Fibroblast of upper back skin (primary cell): ENCODE results near the gene ARHGAP1.
A peak's percentile ranks its signal among the peaks of the same experiment; 100 is the strongest.
"Not testable (repeated sequence)": the region's sequence is repeated elsewhere in the genome, so short reads cannot be mapped to it uniquely, and the experiment has no call there.

Experiments
- DNase-seq: peaks from one replicate; pipeline ENCODE4 v3.0.0-alpha.2; 2013

The ARHGAP1 gene

DNA sequence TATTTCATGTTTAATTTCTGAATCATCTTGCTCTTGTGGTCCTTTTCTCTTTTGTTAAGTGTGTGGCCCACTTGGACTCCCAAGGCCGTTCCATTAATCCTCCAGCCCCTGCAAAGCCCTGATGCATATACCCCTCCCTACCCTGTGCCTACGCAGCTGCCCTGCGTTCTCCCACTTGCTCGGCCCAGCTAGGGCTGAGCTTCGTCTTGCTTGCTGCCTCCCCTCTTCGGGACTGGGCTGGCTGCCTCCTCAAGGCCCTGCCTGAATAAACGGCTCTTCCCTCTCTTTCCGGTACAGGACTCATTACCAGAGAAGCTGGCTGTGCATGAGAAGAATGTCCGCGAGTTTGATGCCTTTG lies 28.5 kb downstream of the ARHGAP1 start:
- no peak for DNase-seq

DNA sequence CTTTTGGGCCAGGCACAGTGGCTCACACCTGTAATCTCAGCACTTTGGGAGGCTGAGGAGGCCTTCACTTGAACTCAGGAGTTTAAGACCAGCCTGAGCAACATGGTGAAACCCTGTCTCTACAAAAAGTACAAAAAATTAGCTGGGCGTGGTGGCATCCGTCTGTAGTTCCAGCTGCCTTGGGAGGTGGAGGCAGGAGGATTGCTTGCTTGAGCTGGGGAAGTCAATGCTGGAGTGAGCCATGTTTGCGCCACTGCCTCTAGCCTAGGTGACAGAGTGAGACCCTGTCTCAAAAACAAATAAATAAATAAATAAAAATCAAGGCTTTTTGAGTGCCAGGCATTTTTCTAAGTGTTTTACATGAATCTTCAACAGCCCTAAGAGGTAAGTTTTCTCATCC lies 29.9 kb downstream of the ARHGAP1 start:
- DNase-seq = not testable (repeated sequence)

DNA sequence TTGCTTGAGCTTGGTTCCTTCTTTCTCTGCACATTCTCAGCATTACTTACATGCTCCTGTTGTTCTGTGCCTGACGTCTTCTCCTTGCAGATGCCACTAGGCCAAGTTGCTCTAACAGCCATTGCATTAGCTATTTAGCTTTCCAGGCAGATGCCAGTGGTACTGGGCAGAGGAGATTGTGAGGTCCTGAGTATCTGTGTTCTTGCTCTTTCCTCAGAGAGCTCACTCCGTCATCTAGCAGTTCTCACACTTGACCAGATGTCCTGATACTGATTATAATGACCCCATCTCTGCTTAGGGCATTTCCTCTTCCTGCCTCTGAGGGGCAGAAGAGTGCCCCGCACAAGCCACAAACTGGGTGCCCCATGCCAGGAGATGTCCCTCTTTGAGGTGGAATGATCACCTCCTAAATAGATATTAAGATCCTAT lies 30.7 kb downstream of the ARHGAP1 start:
- no peak for DNase-seq

DNA sequence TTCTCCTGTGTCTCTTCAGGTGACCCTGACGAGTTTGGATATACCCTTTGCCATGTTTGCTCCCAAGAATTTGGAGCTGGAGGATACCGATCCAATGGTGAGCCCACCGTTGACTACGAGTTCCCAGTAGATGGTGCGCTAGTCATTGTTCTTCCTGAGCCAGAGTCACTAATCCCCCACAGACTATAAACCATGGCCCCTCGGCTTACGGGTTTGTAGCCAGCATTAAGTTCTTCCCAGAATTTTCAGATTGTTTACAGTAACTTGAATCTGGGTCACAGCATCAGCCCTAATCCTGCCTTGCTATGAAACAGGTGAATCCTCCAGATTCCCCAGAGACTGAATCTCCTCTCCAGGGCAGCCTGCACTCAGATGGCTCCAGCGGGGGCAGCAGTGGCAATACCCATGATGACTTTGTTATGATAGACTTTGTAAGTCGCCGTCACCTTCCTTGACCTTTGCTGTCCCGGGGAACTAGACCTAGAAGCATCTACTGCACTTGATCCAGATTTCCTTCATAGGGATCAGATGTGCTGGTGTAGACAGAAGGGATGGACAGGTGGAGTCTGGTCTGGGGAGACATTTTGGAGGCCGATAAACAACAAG lies 31.8 kb downstream of the ARHGAP1 start:
- no peak for DNase-seq

DNA sequence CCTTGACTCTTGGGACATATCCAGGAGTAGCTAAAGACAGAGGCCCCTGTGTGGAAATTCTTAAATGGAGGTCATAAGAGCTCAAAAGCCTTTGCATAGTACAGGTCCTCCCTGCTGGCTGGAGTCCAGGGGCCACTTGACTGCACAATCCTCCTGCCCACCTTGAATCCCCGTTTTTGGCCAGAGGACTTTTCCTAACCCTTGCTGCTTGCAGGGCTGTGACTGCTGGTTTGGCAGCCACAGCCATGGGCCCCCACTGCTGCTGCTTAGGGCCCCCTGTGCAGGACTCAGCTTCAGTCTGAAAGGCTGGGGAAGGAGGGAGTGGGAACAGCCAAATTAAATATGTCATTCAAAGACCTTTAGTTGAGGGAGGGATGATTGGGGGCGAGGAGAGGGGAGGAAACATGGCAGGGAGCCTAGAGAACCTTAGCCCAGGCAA lies 33.4 kb downstream of the ARHGAP1 start:
- DNase-seq = no peak

DNA sequence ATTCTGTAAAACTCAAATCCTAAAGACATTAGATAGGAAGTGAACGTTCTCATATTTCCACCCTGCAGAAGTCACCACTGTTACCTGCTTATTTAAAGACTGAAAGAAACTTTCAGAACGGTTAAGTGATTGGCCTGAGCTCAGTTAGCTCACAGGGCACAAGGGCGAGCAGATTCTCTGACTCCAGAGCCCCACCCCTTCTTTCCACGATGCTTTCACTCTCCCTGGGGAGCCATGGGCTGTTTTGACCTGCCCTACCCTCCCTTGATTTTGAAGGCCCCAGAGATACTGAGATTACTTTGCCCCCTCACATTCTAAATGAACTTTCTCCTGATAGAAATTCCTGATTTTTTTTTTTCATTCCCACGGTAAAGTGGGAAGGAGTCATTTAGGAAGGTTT lies 33.9 kb downstream of the ARHGAP1 start:
- DNase-seq = no peak

DNA sequence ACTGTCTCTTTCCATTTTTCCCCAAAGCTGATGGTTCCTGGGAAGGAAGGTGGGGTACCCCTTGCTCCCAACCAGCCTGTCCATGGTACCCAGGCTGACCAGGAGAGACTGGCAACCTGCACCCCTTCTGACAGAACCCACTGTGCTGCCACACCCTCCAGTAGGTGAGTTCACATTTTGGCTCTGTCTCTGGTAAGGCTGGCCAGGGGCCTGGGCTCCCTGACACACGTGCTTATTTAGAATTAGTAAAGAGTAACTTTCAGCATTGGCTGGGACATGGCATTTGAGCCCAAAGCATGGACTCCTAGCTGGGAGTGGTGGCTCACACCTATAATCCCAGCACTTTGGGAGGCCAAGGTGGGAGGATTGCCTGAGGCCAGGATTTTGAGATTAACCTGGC lies 35.1 kb downstream of the ARHGAP1 start:
- no peak for DNase-seq

DNA sequence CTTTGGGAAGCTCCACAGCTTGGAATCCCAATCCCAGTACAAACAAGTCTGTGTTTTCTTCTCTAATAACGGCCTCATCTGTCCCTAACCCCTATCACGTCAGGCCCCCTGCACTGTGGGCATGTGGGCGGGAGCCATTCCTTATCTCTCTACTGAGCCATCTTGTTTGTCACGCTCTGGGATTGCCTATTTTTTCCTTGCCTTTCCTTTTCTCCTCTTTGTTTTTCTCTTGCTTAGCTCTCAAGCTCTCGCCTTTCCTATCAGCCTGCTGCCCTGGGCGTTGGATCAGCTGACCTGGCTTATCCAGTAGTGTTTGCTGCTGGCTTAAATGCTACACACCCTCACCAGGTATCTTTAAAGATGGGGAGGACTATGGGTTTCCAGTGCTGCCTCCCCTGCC lies 35.8 kb downstream of the ARHGAP1 start:
- DNase-seq = no peak

DNA sequence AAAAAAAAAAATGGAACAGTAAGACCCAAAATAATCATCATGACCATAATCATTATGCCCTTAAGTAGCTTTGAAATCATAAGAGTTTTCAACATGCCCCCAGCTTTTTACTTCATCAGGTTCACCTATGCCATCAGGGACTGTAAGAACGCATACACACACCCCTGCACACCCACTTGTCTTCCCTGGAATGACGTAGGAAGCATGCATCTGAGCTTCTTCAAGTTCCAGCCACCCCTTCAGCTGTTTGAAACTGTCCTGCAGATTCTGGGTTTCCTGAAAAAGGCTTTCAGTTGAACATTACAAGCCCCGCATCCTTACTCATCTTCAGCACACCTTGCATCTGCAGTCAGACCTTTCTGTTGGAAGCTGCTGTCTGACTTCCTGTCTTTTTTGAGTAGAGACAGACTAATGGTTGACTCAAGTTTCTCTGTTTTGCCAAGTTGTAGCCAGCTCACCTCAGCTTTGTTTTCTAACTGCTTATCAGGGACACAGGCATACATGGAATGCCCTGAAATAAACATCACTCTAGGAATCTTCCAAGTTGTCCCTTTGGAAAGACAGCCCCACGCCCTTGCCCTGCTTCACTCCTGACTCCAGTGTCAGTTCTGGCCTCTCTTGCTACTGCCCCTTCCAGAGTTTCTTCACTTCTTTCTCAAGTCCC lies 37.0 kb downstream of the ARHGAP1 start:
- DNase-seq = no peak

DNA sequence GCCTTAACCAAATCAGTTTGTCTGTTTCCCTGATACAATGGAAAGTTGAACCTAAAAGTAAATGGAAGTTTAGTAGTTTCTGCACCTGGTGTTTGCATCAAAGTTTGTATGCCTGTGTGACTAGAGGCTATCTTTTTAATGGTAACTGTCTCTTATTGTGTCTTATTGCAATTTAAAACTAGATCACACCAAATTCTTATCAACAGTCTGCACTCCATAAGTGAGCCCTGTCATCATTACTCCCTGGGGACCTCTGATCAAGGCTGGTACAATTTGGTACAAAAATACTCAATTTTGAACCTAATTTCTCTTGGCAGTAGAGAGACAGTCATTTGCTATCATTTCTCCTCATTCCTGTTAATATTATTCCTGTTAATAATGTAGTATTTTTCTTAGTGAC lies 38.1 kb downstream of the ARHGAP1 start:
- DNase-seq = no peak

DNA sequence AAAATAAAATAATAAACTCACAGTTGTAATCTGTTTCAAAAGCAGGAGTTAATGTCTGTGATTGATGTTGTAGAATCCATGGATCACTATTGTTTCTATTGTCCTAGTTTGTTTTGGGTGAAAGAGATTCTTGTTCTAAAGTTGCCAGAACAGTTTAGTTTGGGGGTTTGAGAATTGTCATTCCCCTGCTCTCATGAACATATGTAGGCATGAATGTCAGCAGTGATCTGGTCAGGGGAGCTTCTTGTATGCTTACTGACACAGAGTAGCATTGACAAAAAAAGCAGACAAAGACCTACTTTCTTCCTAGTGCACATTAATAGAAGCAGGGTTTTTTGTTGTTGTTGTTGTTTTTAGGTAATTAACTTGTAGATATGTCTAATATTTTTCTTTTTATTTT lies 38.6 kb downstream of the ARHGAP1 start:
- DNase-seq = no peak

DNA sequence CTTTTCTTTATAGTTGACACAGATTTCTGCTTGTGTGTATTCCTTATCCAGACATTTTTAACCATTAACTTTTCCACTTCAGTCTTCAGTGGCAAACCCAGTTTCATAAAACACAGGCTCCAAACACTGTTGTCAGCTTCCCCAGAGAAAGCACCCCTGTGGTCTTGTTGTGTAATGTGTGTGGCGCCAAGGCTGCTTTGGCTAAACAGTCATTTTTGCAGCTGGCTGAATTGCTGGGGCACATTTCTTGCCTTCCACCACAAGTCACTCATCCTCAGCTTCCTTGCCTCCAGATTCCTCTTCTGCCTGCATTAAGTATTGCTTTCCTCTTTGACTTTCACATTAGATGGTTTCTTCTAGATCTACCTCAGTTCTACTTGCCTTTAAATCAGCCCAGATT lies 40.5 kb downstream of the ARHGAP1 start:
- peak; percentile 26 for DNase-seq

DNA sequence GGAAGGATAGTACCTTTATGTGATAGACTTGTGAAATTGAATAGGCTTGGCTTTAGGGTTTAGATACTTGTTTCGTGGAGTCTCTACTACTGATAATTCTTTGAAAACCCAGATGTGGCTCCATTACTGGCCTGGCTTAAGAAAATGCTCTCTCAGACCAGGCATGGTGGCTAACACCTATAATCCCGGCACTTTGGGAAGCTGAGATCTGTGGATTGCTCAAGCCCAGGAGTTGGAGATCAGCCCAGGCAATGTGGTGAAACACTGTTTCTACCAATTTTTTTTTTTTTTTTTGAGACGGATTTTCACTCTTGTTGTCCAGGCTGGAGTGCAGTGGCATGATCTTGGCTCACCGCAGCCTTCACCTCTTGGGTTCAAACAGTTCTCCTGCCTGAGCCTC lies 42.2 kb downstream of the ARHGAP1 start:
- DNase-seq = peak; percentile 65

DNA sequence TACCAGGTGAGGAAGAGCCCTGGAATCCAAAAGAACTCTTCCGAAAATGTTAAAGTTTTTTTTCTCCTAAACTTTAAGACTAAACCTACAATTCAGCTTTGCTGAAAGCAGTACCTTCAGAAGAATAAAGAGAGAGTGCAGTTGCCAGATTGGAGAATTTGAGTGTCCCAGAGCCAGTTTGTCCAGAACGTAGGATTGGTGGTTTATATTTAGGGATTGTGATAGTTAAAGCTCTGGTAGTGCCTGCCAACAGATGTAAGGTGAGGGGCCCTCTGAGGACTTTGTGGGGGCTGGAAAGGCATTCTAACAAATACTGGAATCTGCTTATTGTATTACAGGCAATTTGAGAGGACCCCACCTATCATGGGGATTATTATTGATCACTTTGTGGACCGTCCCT lies 43.2 kb downstream of the ARHGAP1 start:
- DNase-seq = no peak

DNA sequence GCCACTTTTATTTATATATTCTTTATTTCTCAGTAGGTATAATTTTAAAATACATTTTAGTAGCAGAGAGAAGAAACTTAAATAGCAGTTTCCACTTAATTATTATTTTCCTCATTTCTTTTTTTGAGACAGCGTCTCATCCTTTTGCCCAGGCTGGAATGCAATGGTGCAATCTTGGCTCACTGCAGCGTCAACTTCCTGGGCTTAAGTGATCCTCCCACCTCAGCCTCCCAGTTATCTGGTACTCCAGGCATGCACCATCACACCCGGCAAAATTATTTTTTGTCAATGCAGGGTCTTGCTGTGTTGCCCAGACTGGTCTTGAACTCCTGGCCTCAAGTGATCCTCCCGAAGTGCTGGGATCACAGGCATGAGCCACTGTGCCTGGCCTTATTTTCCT lies 44.8 kb downstream of the ARHGAP1 start:
- DNase-seq = no peak

DNA sequence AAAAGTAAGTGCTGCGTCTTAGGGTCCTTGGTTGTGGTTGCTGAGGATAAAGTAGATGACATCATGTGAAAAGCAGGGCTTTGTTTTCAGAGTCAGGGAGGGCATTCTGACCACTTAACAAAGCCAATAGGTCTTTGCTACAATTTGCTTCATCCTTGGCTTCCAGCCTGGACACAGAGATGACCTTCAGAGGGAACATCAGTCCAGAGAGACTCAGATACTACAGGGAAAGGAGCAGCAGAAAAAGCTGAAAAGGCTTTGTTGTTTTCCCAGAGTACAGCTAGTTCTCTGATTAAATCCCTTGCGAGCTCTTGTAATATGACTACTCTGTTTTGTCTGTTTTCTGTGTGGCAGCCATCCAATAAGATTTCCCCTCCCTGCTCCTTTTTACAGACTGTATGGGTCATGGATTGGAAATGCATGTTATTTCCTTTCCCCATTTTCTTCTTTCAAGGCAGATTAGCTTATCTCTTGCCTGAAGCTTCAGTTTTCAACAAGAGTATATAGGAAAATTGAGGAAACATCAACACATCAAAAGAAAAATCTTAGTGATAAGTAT lies 51.2 kb downstream of the ARHGAP1 start:
- peak; percentile 96 for DNase-seq

DNA sequence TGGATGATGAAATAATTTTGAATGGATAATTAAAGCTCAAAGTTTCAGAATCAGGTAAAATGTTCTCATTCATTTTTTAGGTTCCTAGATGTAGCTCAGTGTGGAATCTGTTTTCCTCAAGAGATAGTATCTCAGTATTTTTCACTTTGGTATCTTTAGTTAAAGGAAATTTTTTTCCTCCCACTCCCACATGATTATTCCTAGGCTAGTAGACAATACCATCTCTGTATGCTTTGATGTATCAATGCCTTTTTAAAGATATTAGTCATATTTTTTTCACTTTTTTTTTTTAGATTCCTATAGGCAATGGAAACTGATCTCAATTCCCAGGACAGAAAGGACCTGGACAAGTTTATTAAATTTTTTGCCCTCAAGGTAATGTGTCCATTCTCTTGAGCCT lies 56.4 kb downstream of the ARHGAP1 start:
- no peak for DNase-seq

DNA sequence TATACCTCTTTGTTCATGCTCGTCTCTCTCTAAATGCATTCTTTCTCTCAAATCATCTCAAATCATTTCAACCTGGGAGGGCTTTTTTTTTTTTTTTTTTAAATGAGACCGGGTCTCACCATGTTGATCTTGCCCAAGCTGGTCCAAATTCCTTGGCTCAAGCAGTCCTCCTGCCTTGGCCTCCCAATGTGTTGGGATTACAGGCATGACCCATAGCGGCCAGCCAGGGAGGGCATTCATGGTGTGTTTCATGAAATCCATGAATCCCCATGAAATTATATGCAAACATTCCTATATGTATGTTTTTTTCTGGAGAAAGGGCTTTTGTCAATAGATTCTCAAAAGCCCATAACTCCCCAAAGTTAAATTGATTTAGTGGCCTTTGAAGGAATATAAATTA lies 56.9 kb downstream of the ARHGAP1 start:
- no peak for DNase-seq

DNA sequence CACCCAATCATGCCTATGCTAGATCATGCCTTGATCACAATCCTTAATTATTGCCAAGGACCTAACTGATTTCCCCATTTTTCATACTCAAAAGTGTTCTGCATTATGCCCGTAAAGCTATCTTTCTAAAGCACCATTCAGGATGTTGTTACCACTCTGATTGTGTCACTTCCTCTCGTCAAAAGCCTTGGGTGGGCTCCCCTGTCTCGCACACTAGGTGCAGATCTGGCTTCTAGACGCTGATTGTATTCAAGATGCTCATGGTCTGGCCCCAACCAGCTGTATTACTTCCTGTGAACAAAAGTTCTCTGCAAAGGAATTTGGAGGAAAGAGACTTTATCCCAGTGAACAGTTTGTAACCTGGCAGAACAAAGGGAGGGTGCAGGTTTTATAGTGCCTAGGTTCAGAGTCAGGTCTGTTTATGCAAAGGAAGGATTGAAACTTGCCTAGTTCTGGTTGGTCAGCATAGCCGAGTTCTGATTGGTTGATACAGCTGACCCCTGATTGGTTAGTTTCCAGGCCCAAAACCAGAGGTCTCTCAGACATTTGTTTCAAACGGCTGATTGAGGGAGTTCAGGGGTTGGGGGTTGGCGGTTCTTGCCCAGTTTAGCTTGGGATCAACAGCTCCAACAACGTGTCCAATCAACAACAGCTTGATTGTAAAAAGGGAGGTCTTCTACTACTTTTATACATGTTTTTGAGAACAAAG lies 57.6 kb downstream of the ARHGAP1 start:
- DNase-seq = no peak

DNA sequence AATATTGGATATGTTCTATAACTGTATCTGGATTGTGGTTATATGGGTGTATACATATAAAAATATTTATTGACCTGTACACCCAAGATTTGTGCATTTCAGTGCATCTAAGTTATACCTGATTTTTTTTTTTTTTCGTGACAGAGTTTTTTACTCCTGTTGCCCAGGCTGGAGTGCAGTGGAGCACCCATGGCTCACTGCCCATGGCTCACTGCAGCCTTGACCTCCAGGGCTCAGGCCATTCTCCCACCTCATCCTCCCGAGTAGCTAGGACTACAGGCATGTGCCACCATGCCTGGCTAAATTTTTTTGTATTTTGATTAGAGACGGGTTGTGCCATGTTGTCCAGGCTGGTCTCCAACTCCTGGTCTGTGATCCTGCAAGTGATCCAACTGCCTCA lies 58.8 kb downstream of the ARHGAP1 start:
- DNase-seq = no peak

DNA sequence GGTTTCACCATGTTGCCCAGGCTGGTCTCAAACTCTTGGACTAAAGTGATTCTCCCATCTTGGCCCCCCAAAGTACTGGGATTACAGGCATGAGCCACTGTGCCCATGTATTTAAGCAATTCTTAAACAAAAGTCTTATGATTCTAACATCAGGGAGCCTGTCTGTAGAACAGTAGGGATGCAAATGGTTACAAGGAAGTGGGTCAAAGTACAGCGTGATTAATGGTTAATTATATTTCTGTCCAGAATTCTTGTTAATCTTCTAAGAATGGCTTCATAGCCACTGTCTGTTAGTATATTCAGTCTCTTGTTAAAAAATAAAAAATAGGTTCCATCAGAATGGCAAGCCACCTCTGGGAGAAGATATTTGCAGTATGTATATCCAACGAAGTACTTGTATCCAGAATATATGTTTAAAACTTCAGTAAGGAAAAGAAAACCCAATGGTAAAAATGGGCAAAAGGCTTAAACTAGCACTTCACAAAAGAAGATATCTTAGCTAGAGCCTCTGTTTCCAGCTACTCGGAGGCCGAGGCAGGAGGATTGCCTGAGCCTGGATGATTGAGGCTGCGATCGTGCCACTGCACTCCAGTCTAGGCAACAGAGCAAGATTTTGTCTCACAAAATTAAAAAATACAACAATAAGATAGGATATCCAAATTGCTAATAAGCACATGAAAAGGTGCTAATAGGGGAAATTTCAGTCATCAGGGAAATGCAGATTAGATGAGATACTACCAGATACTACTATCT lies 60.2 kb downstream of the ARHGAP1 start:
- no peak for DNase-seq

DNA sequence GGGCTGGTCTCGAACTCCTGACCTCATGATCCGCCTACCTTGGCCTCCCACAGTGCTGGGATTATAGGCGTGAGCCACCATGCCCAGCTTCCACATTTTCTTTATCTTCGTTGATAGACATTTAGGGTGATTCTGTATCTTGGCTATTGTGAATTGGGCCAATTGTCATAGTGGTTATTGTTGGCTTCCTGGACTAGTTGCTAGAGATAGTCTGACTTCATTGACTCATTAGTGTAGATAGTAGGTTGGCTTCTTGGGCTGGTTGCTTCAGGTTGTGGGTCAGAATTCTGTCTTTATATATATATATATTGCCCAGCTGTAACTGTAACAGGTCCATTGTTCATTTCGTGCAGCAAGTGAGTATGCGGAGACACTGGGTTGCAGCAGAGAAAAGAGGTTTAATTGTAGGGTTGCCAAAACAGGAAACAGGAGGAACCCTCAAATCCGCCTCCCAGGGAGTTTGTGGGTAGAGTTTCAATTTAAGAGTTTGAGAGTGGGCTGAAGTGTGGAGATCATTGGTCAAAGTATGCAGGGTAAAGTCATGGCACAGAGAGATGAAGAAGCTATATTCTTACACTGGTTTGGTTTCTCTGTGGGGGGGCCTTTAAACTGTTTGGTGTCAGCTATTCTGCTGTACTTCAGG lies 61.1 kb downstream of the ARHGAP1 start:
- no peak for DNase-seq

DNA sequence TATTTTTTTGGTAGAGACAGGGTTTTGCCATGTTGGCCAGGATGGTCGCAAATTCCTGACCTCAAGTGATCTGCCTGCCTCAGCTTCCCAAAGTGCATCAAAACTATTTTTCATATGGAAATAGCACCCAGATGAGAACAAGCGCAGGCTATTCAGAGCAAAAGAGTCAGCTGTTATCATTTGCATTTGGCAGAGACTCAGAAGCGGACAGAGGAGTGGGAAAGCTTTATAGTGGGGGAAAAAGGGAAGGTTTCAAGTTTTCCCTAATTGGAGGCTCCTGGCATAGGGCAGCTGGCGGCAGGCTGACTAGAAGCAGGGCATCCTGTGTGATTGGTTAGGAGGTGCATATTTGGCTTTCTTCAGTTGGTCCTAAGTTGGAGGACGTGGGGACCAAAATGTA lies 62.9 kb downstream of the ARHGAP1 start:
- DNase-seq = no peak
